SK-N-MC (cell line): Measurements from ENCODE around the gene EXOC1L.

Experiments used
- EZH2 ChIP-seq: fragments of 200-600 bp; sonication (generic); IDR thresholded peaks from one replicate; pipeline ENCODE4 v1.6.1; 2017; ENCODE audit warnings: antibody characterized with exemption
- FOXP2 ChIP-seq: optimal IDR thresholded peaks from 2 replicates; pipeline ENCODE3; 2011; ENCODE audit warnings: mild to moderate bottlenecking, moderate library complexity; ENCODE audit not compliant: insufficient read depth; ENCODE audit errors: extremely low read length, control extremely low read depth
- POLR2AphosphoS5 ChIP-seq: IDR thresholded peaks from 2 replicates; pipeline ENCODE4 v1.6.1; 2012; ENCODE audit warnings: mild to moderate bottlenecking, low read depth, low read length, borderline replicate concordance

GRCh38 chr4:55826986-55827385, 7.4 kb downstream of the EXOC1L start:
- no peak for TF ChIP-seq EZH2
- TF ChIP-seq POLR2AphosphoS5, result no peak
- TF ChIP-seq FOXP2, result no peak
